Pancreas (tissue), 10 donors: ENCODE results near the gene C1orf105. TPM values are rescaled to one million over a fixed set of nuclear protein-coding genes. Genes with fewer than 3 reads are reported as not detected.
"Not testable (repeated sequence)": the region's sequence is repeated elsewhere in the genome, so short reads cannot be mapped to it uniquely, and the experiment has no call there.

Experiments
- ATAC-seq, 4 donors: fragments of 200-7000 bp; cut with Tn5 transposase; one replicate each; pipeline versions ENCODE4 v1.8.0 to v1.9.1; 2020; ENCODE audit warnings: mild to moderate bottlenecking in 4 of 4, moderate library complexity in 4 of 4
- DNase-seq, 6 donors: peaks; one replicate each; pipeline ENCODE4 v3.0.0-alpha.2; 2020
- FAIRE-seq: peaks from 2 replicates; lab custom pipeline; 2012; peaks lifted over from hg19 to GRCh38; lab: Jason Lieb, UNC
- H3K27ac ChIP-seq, 4 donors: fragments of 200-600 bp; sonication (generic); 1 replicate in 3 of 4; 2 replicates in 1 of 4; pipeline versions ENCODE4 v1.5.0 to v1.8.0; 2020
- H3K27me3 ChIP-seq, 4 donors: fragments of 200-600 bp; one replicate each; pipeline ENCODE4 v1.8.0; 2021
- H3K36me3 ChIP-seq, 3 donors: fragments of 200-600 bp; sonication (generic) in 1 of 3; one replicate each; pipeline versions ENCODE4 v1.5.0 to v1.8.0; 2020 to 2021
- H3K4me1 ChIP-seq, 3 donors: fragments of 200-600 bp; one replicate each; pipeline ENCODE4 v1.8.0; 2021
- H3K4me3 ChIP-seq, 4 donors: fragments of 200-600 bp; sonication (generic) in 2 of 4; one replicate each; pipeline versions ENCODE4 v1.5.0 to v1.8.0; 2020 to 2021
- H3K9me3 ChIP-seq, 4 donors: fragments of 200-600 bp; one replicate each; pipeline ENCODE4 v1.8.0; 2021
- WGBS, 2 donors: extraction: QIAGEN DNeasy Blood & Tissue Kit; methylation state at CpG; one replicate each; pipeline ENCODE4 v1.1.7; 2013; 5-methylcytosine and 5-hydroxymethylcytosine counted together
- intact Hi-C, 3 donors: fragments of 100-400 bp; cut with DNase I; formaldehyde crosslinking; loops; one replicate each; pipeline versions ENCODE4 v1.11.1 to v1.14.2; 2022
- polyA plus RNA-seq, 2 donors: library from polyadenylated mRNA; stranded (reverse); fragments of 200-250 nt; gene quantifications; one replicate each; pipeline ENCODE4 v1.2.3, GENCODE V29; 2013
- total RNA-seq, 6 donors: library from RNA; stranded (reverse); fragmentation: NEBNext Ultra II Directional in 4 of 6; extraction: Animal tissue kit (Norgen Biotek cat#: 25700) in 4 of 6; gene quantifications; one replicate each; pipeline versions ENCODE4 v1.2.1 to v1.2.4, GENCODE V29; 2021 to 2023
- TF ChIP-seq, protein P1 (sequence below), 4 donors: fragments of 200-600 bp; sonication (generic) in 3 of 4; IDR thresholded peaks; one replicate each; pipeline versions ENCODE4 v1.5.0 to v1.8.0; 2021; ENCODE audit warnings: antibody characterized with exemption in 4 of 4
- donor health status: healthy with polysubstance abuse.
- donor health status: DM: no; HTN: no; CAD: no; lungs with moderate emphysema.
- donor health status: DM: no; HTN: no; CAD: no.
- donor health status: control.
- donor health status: control.
- donor health status: Bipolar disorder and iron deficiency.
- donor health status: DM: yes; HTN: yes; CAD: no.
- donor health status: DM: no; HTN: no; CAD: no.
- donor health status: DM: no; HTN: no; CAD: no.
- donor health status: DM: yes; HTN: yes; CAD: no.

Gene C1orf105
- total and polyA plus RNA-seq, 8 donors, result not detected

DNA sequence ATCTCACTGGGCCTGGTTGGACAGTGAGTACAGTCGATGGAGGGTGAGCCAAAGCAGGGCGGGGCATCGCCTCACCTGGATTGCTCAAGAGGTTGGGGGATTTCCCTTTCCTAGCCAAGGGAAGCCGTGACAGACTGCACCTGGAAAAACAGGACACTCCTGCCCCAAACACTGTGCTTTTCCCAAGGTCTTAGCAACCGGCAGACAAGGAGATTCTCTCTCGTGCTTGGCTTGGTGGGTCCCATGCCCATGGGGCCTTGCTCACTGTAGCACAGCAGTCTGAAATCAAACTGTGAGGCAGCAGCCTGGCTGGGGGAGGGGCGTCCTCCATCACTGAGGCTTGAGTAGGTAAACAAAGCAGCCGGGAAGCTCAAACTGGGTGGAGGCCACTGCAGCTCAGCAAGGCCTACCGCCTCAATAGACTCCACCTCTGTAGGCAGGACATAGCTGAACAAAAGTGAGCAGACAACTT lies 11.3 kb downstream of the C1orf105 start:
- 16% methylated on average over 9 of the region's 9 CpGs for WGBS, 2 donors
- intact Hi-C loops, result no loop called here
- FAIRE-seq, result no peak

DNA sequence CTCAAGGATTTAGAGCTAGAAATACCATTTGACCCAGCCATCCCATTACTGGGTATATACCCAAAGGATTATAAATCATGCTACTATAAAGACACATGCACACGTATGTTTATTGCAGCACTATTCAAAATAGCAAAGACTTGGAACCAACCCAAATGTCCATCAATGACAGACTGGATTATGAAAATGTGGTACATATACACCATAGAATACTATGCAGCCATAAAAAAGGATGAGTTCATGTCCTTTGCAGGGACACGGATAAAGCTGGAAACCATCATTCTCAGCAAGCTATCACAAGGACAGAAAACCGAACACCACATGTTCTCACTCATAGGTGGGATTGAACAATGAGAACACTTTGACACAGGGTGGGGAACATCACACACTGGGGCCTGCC lies 16.7 kb downstream of the C1orf105 start:
- ATAC-seq, H3K4me1 ChIP-seq, H3K27ac ChIP-seq, H3K4me3 ChIP-seq, H3K36me3 ChIP-seq, FAIRE-seq, H3K9me3 ChIP-seq, DNase-seq, H3K27me3 ChIP-seq, intact Hi-C loops: not testable (repeated sequence)
- WGBS, 2 donors, result 88 to 100% methylated on average over 3 of the region's 3 CpGs

More for the DNA sequence above, 11.3 kb downstream of the C1orf105 start:
- DNase-seq, result peak; percentile 70 to 79 (median 73)
- TF ChIP-seq, protein P1, sequence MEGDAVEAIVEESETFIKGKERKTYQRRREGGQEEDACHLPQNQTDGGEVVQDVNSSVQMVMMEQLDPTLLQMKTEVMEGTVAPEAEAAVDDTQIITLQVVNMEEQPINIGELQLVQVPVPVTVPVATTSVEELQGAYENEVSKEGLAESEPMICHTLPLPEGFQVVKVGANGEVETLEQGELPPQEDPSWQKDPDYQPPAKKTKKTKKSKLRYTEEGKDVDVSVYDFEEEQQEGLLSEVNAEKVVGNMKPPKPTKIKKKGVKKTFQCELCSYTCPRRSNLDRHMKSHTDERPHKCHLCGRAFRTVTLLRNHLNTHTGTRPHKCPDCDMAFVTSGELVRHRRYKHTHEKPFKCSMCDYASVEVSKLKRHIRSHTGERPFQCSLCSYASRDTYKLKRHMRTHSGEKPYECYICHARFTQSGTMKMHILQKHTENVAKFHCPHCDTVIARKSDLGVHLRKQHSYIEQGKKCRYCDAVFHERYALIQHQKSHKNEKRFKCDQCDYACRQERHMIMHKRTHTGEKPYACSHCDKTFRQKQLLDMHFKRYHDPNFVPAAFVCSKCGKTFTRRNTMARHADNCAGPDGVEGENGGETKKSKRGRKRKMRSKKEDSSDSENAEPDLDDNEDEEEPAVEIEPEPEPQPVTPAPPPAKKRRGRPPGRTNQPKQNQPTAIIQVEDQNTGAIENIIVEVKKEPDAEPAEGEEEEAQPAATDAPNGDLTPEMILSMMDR (IDR thresholded peaks at IDR 0.05), result no peak
- no peaks in the 10 kb centered on the region for H3K9me3 ChIP-seq
- H3K27me3 ChIP-seq, result no peaks in the 10 kb centered on the region
- ATAC-seq, result peak; percentile 93 to 95 (median 93)
- peak overlapping the region; percentile 45 to 71 (median 56) for H3K27ac ChIP-seq
- peaks cover 6 to 12% (median 11%) of the 10 kb centered on the region in 3 donors for H3K4me1 ChIP-seq
- no peaks in the 10 kb centered on the region for H3K36me3 ChIP-seq
- peak overlapping the region in 1 of 4 donors; percentile 4 for H3K4me3 ChIP-seq

DNA sequence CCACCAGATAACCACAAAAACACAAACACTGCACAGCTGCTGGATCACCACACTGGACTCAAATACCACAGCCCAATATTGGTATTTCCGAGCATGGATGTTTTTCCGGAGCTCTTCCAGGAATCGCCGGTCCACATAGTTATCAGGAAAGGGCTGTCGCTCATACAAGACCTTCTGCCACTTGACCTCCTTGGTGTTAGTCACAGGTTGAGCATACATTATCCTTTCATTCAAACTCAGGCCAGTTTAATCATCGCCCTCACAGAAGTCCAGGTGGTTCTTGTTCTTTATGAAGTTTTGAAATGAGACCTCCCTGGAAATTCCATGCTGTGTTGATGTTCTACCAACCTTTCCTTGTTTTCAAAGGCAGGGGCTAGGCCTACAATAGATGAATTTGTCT lies 21.9 kb downstream of the C1orf105 start:
- intact Hi-C loops, result no loop called here
- WGBS, 2 donors, result 94 to 97% methylated on average over 6 of the region's 6 CpGs
- no peak for ATAC-seq
- Histone ChIP-seq H3K27ac (no peak overlapping the region), H3K4me1 (peaks cover 0 to 12% (median 7%) of the 10 kb centered on the region in 3 donors), H3K27me3 (no peaks in the 10 kb centered on the region), H3K36me3 (no peaks in the 10 kb centered on the region), H3K4me3 (no peak overlapping the region), H3K9me3 (no peaks in the 10 kb centered on the region)
- TF ChIP-seq, protein P1 (IDR thresholded peaks at IDR 0.05), result no peak
- no peak for FAIRE-seq
- no peak for DNase-seq

DNA sequence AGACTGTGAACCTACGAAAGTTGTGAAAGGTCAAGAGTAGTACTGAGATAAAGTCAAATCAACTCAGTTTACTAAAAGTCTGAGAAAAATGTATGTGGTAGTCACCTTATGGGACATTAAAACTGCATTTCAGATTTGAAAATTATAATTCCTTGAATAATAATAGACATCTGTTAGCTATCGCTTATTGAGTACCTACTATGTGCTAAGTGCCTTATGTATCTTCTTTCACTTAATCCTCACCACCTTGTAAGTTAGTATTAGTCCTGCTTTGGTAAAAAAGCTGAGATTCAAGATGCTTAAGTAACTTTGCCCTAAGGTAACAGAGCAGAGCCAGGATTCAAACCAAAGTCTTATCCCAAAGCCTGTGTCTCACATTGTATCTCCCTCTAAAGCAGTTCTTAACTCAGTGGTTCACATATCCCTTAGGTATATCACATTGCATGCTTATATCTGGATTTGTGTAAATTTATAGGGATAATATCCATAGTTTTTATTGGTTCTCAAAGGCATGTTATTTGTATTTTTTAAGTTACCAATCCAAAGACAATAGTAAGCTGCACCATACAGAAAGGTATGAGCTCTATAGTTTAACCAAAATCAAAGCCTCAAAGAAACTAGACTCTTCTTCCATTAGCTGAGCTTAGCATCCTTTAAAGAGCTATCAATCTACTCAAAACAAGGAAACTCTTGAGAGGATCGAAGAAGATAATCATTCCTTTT lies 22.5 kb downstream of the C1orf105 start:
- H3K4me3 ChIP-seq, result peak overlapping the region; percentile 79 to 98 (median 85)
- no peak for FAIRE-seq
- peak in 2 of 4 donors; percentile 2 to 3 for ATAC-seq
- H3K9me3 ChIP-seq, result no peaks in the 10 kb centered on the region
- no peak for DNase-seq
- no peaks in the 10 kb centered on the region for H3K27me3 ChIP-seq
- H3K36me3 ChIP-seq, result no peaks in the 10 kb centered on the region
- 48 to 52% methylated on average over 3 of the region's 3 CpGs for WGBS, 2 donors
- H3K4me1 ChIP-seq, result peaks cover 0 to 16% (median 7%) of the 10 kb centered on the region in 3 donors
- intact Hi-C loops, result no loop called here
- peak overlapping the region in 1 of 4 donors; percentile 78 for H3K27ac ChIP-seq
- TF ChIP-seq, protein P1 (IDR thresholded peaks at IDR 0.05), result no peak

DNA sequence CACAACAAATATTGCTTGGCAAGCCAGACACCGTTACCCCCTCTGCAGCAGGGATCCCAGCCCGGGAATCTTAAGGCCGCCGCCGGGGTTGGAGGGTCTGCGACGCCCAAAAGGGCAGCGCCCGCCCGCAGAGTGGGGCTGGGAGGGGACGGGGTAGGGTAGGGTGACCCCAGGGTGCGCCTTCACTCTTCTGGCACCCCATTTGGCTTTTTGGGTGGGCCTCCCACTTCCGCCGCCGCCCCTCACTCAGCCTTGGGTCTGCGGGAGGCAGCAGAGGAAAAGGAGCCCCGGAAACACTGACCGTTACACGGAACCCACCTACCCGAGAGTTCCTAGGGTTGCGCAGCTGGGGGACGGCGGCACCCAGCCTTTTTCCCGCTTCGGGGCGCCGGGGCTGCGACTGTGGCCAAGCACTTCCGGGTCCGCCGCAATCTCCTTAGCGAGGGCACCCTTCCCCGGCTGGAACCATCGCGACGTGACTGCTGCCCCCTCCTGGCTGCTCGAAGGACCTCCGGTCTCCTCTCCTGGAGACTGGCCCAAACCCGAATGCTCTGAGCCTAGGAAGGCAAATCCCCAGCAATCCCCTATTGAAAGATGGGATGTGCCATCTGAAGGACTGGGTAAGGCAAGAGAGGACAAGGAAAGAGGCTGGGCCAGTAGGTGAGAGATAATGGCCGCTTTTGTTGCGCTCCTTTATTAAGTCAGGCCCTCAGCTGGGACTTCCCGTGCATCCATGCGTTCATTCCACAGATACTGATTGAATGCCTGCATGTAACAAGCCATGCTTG lies 23.4 kb downstream of the C1orf105 start, which contains the start of gene PIGC:
PIGC (minus strand) TSS at position 404 of the 788 bp plus-strand sequence. CDS start 1,447 bp downstream, outside the sequence.
- TF ChIP-seq, protein P1 (IDR thresholded peaks at IDR 0.05), result peak; percentile 77 to 87 (median 80)
- no peak for FAIRE-seq
- peak within 1 kb of the TSS in 2 of 4 donors; percentile 47 to 78 for H3K27ac ChIP-seq
- intact Hi-C loops, result no loop called here
- peaks cover 0 to 17% (median 7%) of the 10 kb centered on the region in 3 donors for H3K4me1 ChIP-seq
- ATAC-seq, result peak; percentile 99 to 100 (median 100)
- DNase-seq, result peak; percentile 85 to 97 (median 92)
- H3K4me3 ChIP-seq, result peak within 1 kb of the TSS; percentile 79 to 98 (median 85)
- H3K27me3 ChIP-seq, result no peaks in the 10 kb centered on the region
- WGBS, 2 donors, result 5 to 6% methylated on average over 43 of the region's 43 CpGs
- H3K9me3 ChIP-seq, result no peaks in the 10 kb centered on the region
- H3K36me3 ChIP-seq, result no peaks in the 10 kb centered on the region
